Common myeloid progenitor, CD34-positive (primary cell): ENCODE measurements around the gene POLR2M.

ENCODE experiments used
- CTCF ChIA-PET: fragments of 350-600 bp; sonication (Branson Sonifier 250); formaldehyde crosslinking; loops from one replicate; lab custom pipeline; 2021; ENCODE audit warnings: antibody characterized with exemption; lab: Charles Lee
- POLR2A ChIA-PET: fragments of 350-600 bp; sonication (Branson Sonifier 250); formaldehyde crosslinking; loops from one replicate; lab custom pipeline; 2021; ENCODE audit warnings: antibody characterized with exemption; lab: Charles Lee
- DNase-seq, 3 donors: peaks; one replicate each; pipeline versions ENCODE4 v3.0.0 to v3.0.0-alpha.2; 2013
- H3K27ac ChIP-seq, 2 experiments: 1 replicate in 1 of 2; 2 replicates in 1 of 2; pipeline ENCODE4 v1.7.0; 2013; ENCODE audit warnings: inconsistent platforms in 2 of 2, low read length in 2 of 2, mild to moderate bottlenecking in 2 of 2, low read depth in 1 of 2, moderate library complexity in 1 of 2; ENCODE audit not compliant: severe bottlenecking in 2 of 2, insufficient read depth in 1 of 2, poor library complexity in 1 of 2
- H3K27me3 ChIP-seq, 5 experiments: replicated peaks in 2 of 5; 1 replicate in 3 of 5; 2 replicates in 2 of 5; pipeline versions ENCODE4 v1.6.1 to v1.7.0; 2013; ENCODE audit warnings: low read length in 4 of 5, mild to moderate bottlenecking in 2 of 5, moderate library complexity in 2 of 5, inconsistent platforms in 1 of 5; ENCODE audit not compliant: insufficient read depth in 5 of 5, control insufficient read depth in 4 of 5
- H3K36me3 ChIP-seq, 4 experiments: 1 replicate in 2 of 4; 2 replicates in 2 of 4; pipeline versions ENCODE4 v1.6.1 to v1.7.0; 2013; ENCODE audit warnings: low read length in 3 of 4, control low read depth in 1 of 4, mild to moderate bottlenecking in 1 of 4; ENCODE audit not compliant: control insufficient read depth in 4 of 4, insufficient read depth in 4 of 4
- H3K4me1 ChIP-seq, 4 experiments: 1 replicate in 3 of 4; 2 replicates in 1 of 4; pipeline versions ENCODE4 v1.6.1 to v1.7.1; 2013; ENCODE audit warnings: low read length in 3 of 4, mild to moderate bottlenecking in 3 of 4, control low read depth in 1 of 4, inconsistent platforms in 1 of 4, moderate library complexity in 1 of 4; ENCODE audit not compliant: control insufficient read depth in 4 of 4, insufficient read depth in 4 of 4; ENCODE audit errors: control extremely low read depth in 1 of 4
- H3K4me3 ChIP-seq, 7 experiments: 1 replicate in 4 of 7; 2 replicates in 3 of 7; pipeline versions ENCODE4 v1.5.1 to v1.7.0; 2013; ENCODE audit warnings: mild to moderate bottlenecking in 7 of 7, low read length in 6 of 7, moderate library complexity in 6 of 7, inconsistent platforms in 2 of 7, low read depth in 2 of 7, control low read depth in 1 of 7; ENCODE audit not compliant: insufficient read depth in 4 of 7, control insufficient read depth in 1 of 7; ENCODE audit errors: extremely low read depth in 1 of 7
- H3K9me3 ChIP-seq, 5 experiments: 1 replicate in 4 of 5; 2 replicates in 1 of 5; pipeline versions ENCODE4 v1.6.1 to v1.7.1; 2013; ENCODE audit warnings: low read length in 4 of 5, mild to moderate bottlenecking in 2 of 5, inconsistent platforms in 1 of 5, low read depth in 1 of 5, moderate library complexity in 1 of 5; ENCODE audit not compliant: control insufficient read depth in 4 of 5, insufficient read depth in 2 of 5; ENCODE audit errors: control extremely low read depth in 1 of 5
- WGBS: methylation state at CpG from one replicate; pipeline ENCODE4 v1.1.5; 2013; ENCODE audit not compliant: insufficient coverage; 5-methylcytosine and 5-hydroxymethylcytosine counted together

POLR2M gene

GRCh38 chr15:57758560-57758959 lies 52.0 kb downstream of the POLR2M start:
- POLR2A ChIA-PET, result no interaction called here
- no peak overlapping the region for H3K4me3 ChIP-seq
- CTCF ChIA-PET, result interaction anchor here (0.7 to 1.5 kb wide), 4 partner anchors 8 to 62 kb away, joined by 3 to 6 read pairs (median 3); no protein-coding TSS in a partner anchor
- no peaks in the 10 kb centered on the region for H3K4me1 ChIP-seq
- DNase-seq, result no peak
- H3K27ac ChIP-seq, result no peak overlapping the region
- peaks cover 0 to 30% (median 4%) of the 10 kb centered on the region in 5 experiments for H3K27me3 ChIP-seq
- WGBS, result 20% methylated on average over 1 of the region's 3 CpGs
- no peaks in the 10 kb centered on the region for H3K9me3 ChIP-seq
- no peaks in the 10 kb centered on the region for H3K36me3 ChIP-seq

GRCh38 chr15:57761562-57761961 lies 55.0 kb downstream of the POLR2M start:
- Histone ChIP-seq H3K27me3 (peaks cover 0 to 22% (median 5%) of the 10 kb centered on the region in 5 experiments), H3K27ac (no peak overlapping the region), H3K9me3 (no peaks in the 10 kb centered on the region), H3K4me3 (no peak overlapping the region), H3K4me1 (peaks cover 0 to 1% (median 0%) of the 10 kb centered on the region in 4 experiments), H3K36me3 (no peaks in the 10 kb centered on the region)
- DNase-seq, result no peak
- no CpG with 5 or more reads among the region's 1 CpG for WGBS
- POLR2A ChIA-PET, result no interaction called here
- CTCF ChIA-PET, result no interaction called here

- no peaks in the 10 kb centered on the region for H3K9me3 ChIP-seq
- ChIA-PET CTCF (interaction anchor here (0.9 kb wide), 1 partner anchor 304 kb away, joined by 3 read pairs; no protein-coding TSS in a partner anchor), POLR2A (no interaction called here)
- peaks cover 0 to 9% (median 2%) of the 10 kb centered on the region in 4 experiments for H3K4me1 ChIP-seq
- H3K27ac ChIP-seq, result no peak overlapping the region
- H3K36me3 ChIP-seq, result no peaks in the 10 kb centered on the region
- H3K4me3 ChIP-seq, result no peak overlapping the region
- WGBS, result 100% methylated on average over 3 of the region's 4 CpGs
- no peak for DNase-seq
- H3K27me3 ChIP-seq, result peaks cover 0 to 21% (median 5%) of the 10 kb centered on the region in 5 experiments
These were observed 55.8 kb downstream of the POLR2M start for GRCh38 chr15:57762302-57762701.

- H3K36me3 ChIP-seq, result no peaks in the 10 kb centered on the region
- H3K4me1 ChIP-seq, result peaks cover 0 to 19% (median 8%) of the 10 kb centered on the region in 4 experiments
- peaks cover 0 to 7% (median 0%) of the 10 kb centered on the region in 5 experiments for H3K9me3 ChIP-seq
- POLR2A ChIA-PET, result no interaction called here
- no peak overlapping the region for H3K4me3 ChIP-seq
- CTCF ChIA-PET, result no interaction called here
- H3K27me3 ChIP-seq, result peaks cover 0 to 17% (median 5%) of the 10 kb centered on the region in 5 experiments
- WGBS, result 98% methylated on average over 5 of the region's 5 CpGs
- no peak overlapping the region for H3K27ac ChIP-seq
- no peak for DNase-seq
These were observed 56.9 kb downstream of the POLR2M start for GRCh38 chr15:57763176-57763964.
